Right cardiac atrium (tissue), 5 donors: Measurements from ENCODE around the gene SIGMAR1. TPM values are rescaled to one million over a fixed set of nuclear protein-coding genes. Genes with fewer than 3 reads are reported as not detected.

Experiments
- ATAC-seq, 2 donors: fragments of 200-7000 bp; cut with Tn5 transposase; one replicate each; pipeline versions ENCODE4 v1.8.0 to v1.9.1; 2020; ENCODE audit warnings: moderate library complexity in 2 of 2, mild to moderate bottlenecking in 1 of 2
- DNase-seq, 3 donors: peaks; one replicate each; pipeline ENCODE4 v3.0.0-alpha.2; 2020
- H3K27ac ChIP-seq: one replicate; pipeline ENCODE4 v1.5.1; 2013; ENCODE audit warnings: mild to moderate bottlenecking, low read length, control low read depth, moderate library complexity
- H3K27me3 ChIP-seq: one replicate; pipeline ENCODE4 v1.6.1; 2013; ENCODE audit not compliant: control insufficient read depth, insufficient read depth
- H3K4me1 ChIP-seq: one replicate; pipeline ENCODE4 v1.6.1; 2013; ENCODE audit warnings: low read length; ENCODE audit not compliant: control insufficient read depth, insufficient read depth
- H3K4me3 ChIP-seq: one replicate; pipeline ENCODE4 v1.5.1; 2013; ENCODE audit warnings: low read length, control low read depth
- H3K9me3 ChIP-seq: one replicate; pipeline ENCODE4 v1.6.1; 2013; ENCODE audit warnings: low read length; ENCODE audit not compliant: control insufficient read depth
- WGBS: extraction: QIAGEN DNeasy Blood & Tissue Kit; methylation state at CpG from one replicate; pipeline ENCODE4 v1.1.7; 2013; 5-methylcytosine and 5-hydroxymethylcytosine counted together
- intact Hi-C, 4 donors: fragments of 100-400 bp; cut with DNase I; formaldehyde crosslinking; loops; one replicate each; pipeline versions ENCODE4 v1.11.0 to v1.14.0; 2022 to 2023
- polyA plus RNA-seq: library from polyadenylated mRNA; stranded (reverse); fragments of 200-250 nt; gene quantifications from one replicate; pipeline ENCODE4 v1.2.3, GENCODE V29; 2013
- total RNA-seq, 4 donors: library from RNA; stranded (reverse); fragmentation: NEBNext Ultra II Directional; extraction: Animal tissue kit (Norgen Biotek cat#: 25700); gene quantifications; one replicate each; pipeline ENCODE4 v1.2.1, GENCODE V29; 2021
- donor health status: healthy with polysubstance abuse.
- donor health status: DM: no; HTN: yes; CAD: no.
- donor health status: DM: no; HTN: no; CAD: no.
- donor health status: DM: no; HTN: yes; CAD: no; lungs with severe emphysema.
- donor health status: DM: yes; HTN: yes; CAD: no.

SIGMAR1 gene
- total and polyA plus RNA-seq, 5 donors, result 28.6 to 37.2 (median 35.8) TPM

- intact Hi-C loops, result loop anchor here in 2 of 4 donors (5.0 to 10.0 kb wide), 5 partner anchors 155 to 265 kb away; no protein-coding TSS in a partner anchor
- DNase-seq (peak in 1 of 3 donors; percentile 2), ATAC-seq (no peak)
- no peaks in the 10 kb centered on the region for H3K9me3 ChIP-seq
- no peak overlapping the region for H3K27ac ChIP-seq
- H3K4me1 ChIP-seq, result peaks cover 3% of the 10 kb centered on the region
- no peak overlapping the region for H3K4me3 ChIP-seq
- WGBS, result 20% methylated on average over 1 of the region's 1 CpG
- no peaks in the 10 kb centered on the region for H3K27me3 ChIP-seq
These were observed 38.0 kb downstream of the SIGMAR1 start for GRCh38 chr9:34599546-34599945.

GRCh38 chr9:34594177-34594576 lies 43.4 kb downstream of the SIGMAR1 start:
- H3K4me1 ChIP-seq, result peaks cover 4% of the 10 kb centered on the region
- H3K27me3 ChIP-seq, result no peaks in the 10 kb centered on the region
- intact Hi-C loops, result loop anchor here in 2 of 4 donors (10.0 kb wide), 4 partner anchors 149 to 259 kb away; no protein-coding TSS in a partner anchor
- peak in 2 of 3 donors; percentile 87 to 92 for DNase-seq
- no peak overlapping the region for H3K4me3 ChIP-seq
- peak overlapping the region; percentile 29 for H3K27ac ChIP-seq
- no peaks in the 10 kb centered on the region for H3K9me3 ChIP-seq
- 32% methylated on average over 9 of the region's 9 CpGs for WGBS
- peak in 1 of 2 donors; percentile 1 for ATAC-seq

- Histone ChIP-seq H3K4me1 (peaks cover 4% of the 10 kb centered on the region), H3K27me3 (no peaks in the 10 kb centered on the region), H3K27ac (peak overlapping the region; percentile 57), H3K4me3 (no peak overlapping the region), H3K9me3 (no peaks in the 10 kb centered on the region)
- intact Hi-C loops, result loop anchor here in 3 of 4 donors (2.0 to 10.0 kb wide), 5 partner anchors 44 to 258 kb away; no protein-coding TSS in a partner anchor
- WGBS, result 8% methylated on average over 26 of the region's 26 CpGs
- ATAC-seq, result peak; percentile 78 to 80
- DNase-seq, result peak; percentile 89 to 97 (median 96)
These were observed 44.5 kb downstream of the SIGMAR1 start for GRCh38 chr9:34592895-34593601.

GRCh38 chr9:34591917-34592866 lies 45.4 kb downstream of the SIGMAR1 start:
- ATAC-seq (no peak), DNase-seq (peak in 2 of 3 donors; percentile 51 to 61)
- intact Hi-C loops, result loop anchor here (1.0 to 10.0 kb wide), 7 partner anchors 43 to 257 kb away; no protein-coding TSS in a partner anchor
- H3K27me3 ChIP-seq, result no peaks in the 10 kb centered on the region
- H3K9me3 ChIP-seq, result no peaks in the 10 kb centered on the region
- peaks cover 4% of the 10 kb centered on the region for H3K4me1 ChIP-seq
- H3K27ac ChIP-seq, result no peak overlapping the region
- 34% methylated on average over 16 of the region's 16 CpGs for WGBS
- no peak overlapping the region for H3K4me3 ChIP-seq

GRCh38 chr9:34591248-34591916 lies 46.2 kb downstream of the SIGMAR1 start:
- WGBS, result 6% methylated on average over 60 of the region's 60 CpGs
- intact Hi-C loops, result loop anchor here in 3 of 4 donors (1.0 to 10.0 kb wide), 7 partner anchors 43 to 257 kb away; no protein-coding TSS in a partner anchor
- ATAC-seq (peak; percentile 73 to 85), DNase-seq (peak; percentile 88 to 96 (median 96))
- H3K27ac ChIP-seq, result peak overlapping the region; percentile 21
- peak overlapping the region; percentile 18 for H3K4me3 ChIP-seq
- peaks cover 7% of the 10 kb centered on the region for H3K4me1 ChIP-seq
- H3K27me3 ChIP-seq, result no peaks in the 10 kb centered on the region
- H3K9me3 ChIP-seq, result no peaks in the 10 kb centered on the region

GRCh38 chr9:34590381-34591247 lies 47.0 kb downstream of the SIGMAR1 start:
- DNase-seq (peak; percentile 67 to 88 (median 85)), ATAC-seq (peak; percentile 30)
- H3K9me3 ChIP-seq, result no peaks in the 10 kb centered on the region
- no peaks in the 10 kb centered on the region for H3K27me3 ChIP-seq
- H3K27ac ChIP-seq, result peak overlapping the region; percentile 21
- 24% methylated on average over 40 of the region's 40 CpGs for WGBS
- intact Hi-C loops, result loop anchor here in 3 of 4 donors (1.0 to 10.0 kb wide), 7 partner anchors 42 to 256 kb away; no protein-coding TSS in a partner anchor
- H3K4me1 ChIP-seq, result peaks cover 9% of the 10 kb centered on the region
- peak overlapping the region; percentile 45 for H3K4me3 ChIP-seq

GRCh38 chr9:34589636-34590380 lies 47.8 kb downstream of the SIGMAR1 start, which contains the start of gene CNTFR:
CNTFR (minus strand) TSS chr9:34589724; CDS start chr9:34568981, 20,743 bp downstream.
- no peaks in the 10 kb centered on the region for H3K27me3 ChIP-seq
- WGBS, result under 1% methylated on average over 102 of the region's 104 CpGs

GRCh38 chr9:34588671-34589635 lies 48.6 kb downstream of the SIGMAR1 start:
- H3K27me3 ChIP-seq, result no peaks in the 10 kb centered on the region

More at GRCh38 chr9:34589636-34590380, 47.8 kb downstream of the SIGMAR1 start, which contains the start of gene CNTFR:
- Histone ChIP-seq H3K27ac (peak within 1 kb of the TSS; percentile 10), H3K4me1 (peaks cover 12% of the 10 kb centered on the region), H3K9me3 (no peaks in the 10 kb centered on the region), H3K4me3 (peak within 1 kb of the TSS; percentile 45)
- intact Hi-C loops, result loop anchor here in 3 of 4 donors (2.0 to 10.0 kb wide), 6 partner anchors 41 to 255 kb away; no protein-coding TSS in a partner anchor
- peak; percentile 11 to 28 for ATAC-seq
- DNase-seq, result peak; percentile 65 to 92 (median 90)

More at GRCh38 chr9:34588671-34589635, 48.6 kb downstream of the SIGMAR1 start:
- Histone ChIP-seq H3K4me3 (peak overlapping the region; percentile 45), H3K9me3 (no peaks in the 10 kb centered on the region), H3K27ac (no peak overlapping the region), H3K4me1 (peaks cover 12% of the 10 kb centered on the region)
- 1% methylated on average over 86 of the region's 86 CpGs for WGBS
- ATAC-seq (no peak), DNase-seq (peak; percentile 28 to 83 (median 78))
- intact Hi-C loops, result no loop called here
